Measurements from ENCODE around the gene GATC.

The GATC gene

DNA sequence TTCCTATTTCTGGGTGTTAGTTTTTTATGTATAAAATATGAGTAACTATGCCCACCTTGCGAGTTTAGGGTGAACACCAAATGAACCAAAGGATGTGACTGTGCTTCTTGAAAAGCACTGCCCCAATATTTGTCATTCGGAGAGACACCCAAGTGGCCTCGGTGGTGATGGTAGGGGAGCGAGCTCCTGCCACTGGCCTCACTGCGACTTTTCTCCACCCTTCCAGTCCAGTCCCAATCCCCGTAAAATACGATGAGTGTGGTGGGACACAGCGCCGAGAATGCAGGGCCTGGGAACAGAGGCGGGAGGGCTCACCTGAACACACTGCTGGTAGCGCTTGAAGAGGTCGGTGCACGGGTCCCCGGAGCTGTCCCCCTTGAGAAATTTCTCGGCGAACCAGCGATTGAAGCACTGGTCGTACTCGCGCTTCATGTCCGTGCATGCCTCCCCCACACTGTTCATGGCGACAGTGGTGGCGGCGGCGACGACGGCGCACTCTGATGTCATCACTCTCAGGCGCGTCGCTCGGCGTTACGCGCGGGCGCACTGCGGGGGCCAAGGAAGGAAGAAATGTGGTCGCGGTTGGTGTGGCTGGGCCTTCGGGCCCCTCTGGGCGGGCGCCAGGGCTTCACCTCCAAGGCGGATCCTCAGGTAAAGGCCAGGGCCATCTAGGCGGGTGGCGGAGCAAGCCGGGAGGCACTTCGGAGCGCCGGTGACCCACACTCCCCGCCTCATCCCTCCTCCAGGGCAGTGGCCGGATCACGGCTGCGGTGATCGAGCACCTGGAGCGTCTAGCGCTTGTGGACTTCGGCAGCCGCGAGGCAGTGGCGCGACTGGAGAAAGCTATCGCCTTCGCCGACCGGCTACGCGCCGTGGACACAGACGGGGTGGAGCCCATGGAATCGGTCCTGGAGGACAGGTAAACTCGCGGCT is at the start of gene GATC, which contains the start of gene TRIAP1:
Gene GATC, plus strand, starts transcription at position 534 of the 933 bp plus-strand sequence. Its CDS starts 37 bp downstream, at position 571.
Gene TRIAP1, minus strand, starts transcription at position 474 of the 933 bp plus-strand sequence. Its CDS starts 12 bp downstream, at position 462.
- CTCF ChIA-PET, result interaction anchor here (0.8 to 2.3 kb wide), 3 partner anchors 11 to 22 kb away, joined by 3 to 9 read pairs (median 6); no protein-coding TSS in a partner anchor

DNA sequence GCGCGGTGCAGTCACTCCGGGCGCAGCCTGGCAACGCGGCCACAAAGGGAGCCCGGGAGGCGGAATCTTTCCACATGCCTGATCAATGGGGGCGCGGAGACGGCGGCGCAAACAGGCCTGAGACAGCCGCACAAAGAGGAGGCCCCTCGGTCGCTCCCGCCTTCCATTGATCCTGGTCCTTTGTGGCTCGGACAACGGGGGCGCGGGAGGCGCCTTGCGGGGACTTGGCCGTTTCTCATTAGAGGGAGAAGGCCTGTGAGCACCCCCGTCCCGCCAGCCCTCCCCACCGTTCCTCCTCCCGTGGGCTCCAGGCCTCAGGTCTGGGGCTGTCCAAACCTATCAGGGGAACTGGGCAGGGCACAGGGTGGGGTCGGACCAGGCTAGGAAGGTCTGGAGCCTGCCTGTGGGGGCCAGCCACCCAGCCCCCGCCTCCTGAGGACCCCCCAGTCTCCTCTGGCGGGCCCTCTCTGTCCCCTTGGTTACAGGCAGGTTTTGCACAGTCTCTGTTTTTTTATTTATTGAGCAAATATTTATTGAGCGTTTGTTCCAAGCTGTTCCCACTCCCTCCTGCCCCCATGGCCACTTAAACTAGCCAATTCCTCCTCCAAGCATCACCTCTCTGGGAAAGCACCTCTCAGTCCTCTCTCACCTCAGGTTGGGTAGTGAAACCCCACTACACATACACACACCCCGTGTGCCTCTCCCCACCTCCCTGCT is 48.3 kb upstream of the GATC start:
- ChIA-PET POLR2A (no interaction called here), CTCF (no interaction called here)
- no peak for TF ChIP-seq CTCF (IDR thresholded peaks at IDR 0.05; ENCODE audit: control extremely low read depth, extremely low read depth, low read depth, missing control alignments)
- no peak for DNase-seq (ENCODE audit: extremely low spot score)

More for the DNA sequence above, at the start of gene GATC, which contains the start of gene TRIAP1:
- TF ChIP-seq CTCF (IDR thresholded peaks at IDR 0.05; ENCODE audit: control extremely low read depth, extremely low read depth, low read depth, missing control alignments), result no peak
- POLR2A ChIA-PET, result no interaction called here
- peak; percentile 90 for DNase-seq (ENCODE audit: extremely low spot score)

GRCh38 chr12:120399531-120399930 is 46.7 kb upstream of the GATC start:
- no peak for TF ChIP-seq CTCF (IDR thresholded peaks at IDR 0.05; ENCODE audit: control extremely low read depth, extremely low read depth, low read depth, missing control alignments)
- ChIA-PET CTCF (interaction anchor here (1.3 kb wide), 1 partner anchor 30 kb away, joined by 3 read pairs; no protein-coding TSS in a partner anchor), POLR2A (no interaction called here)
- DNase-seq (ENCODE audit: extremely low spot score), result peak; percentile 35

GRCh38 chr12:120402217-120402616 is 44.0 kb upstream of the GATC start:
- DNase-seq (ENCODE audit: extremely low spot score), result no peak
- CTCF ChIA-PET, result interaction anchor here (1.3 to 1.8 kb wide), 2 partner anchors 19 to 31 kb away, joined by 4 read pairs; no protein-coding TSS in a partner anchor
- TF ChIP-seq CTCF (IDR thresholded peaks at IDR 0.05; ENCODE audit: control extremely low read depth, extremely low read depth, low read depth, missing control alignments), result no peak
- POLR2A ChIA-PET, result no interaction called here

- no peak for TF ChIP-seq CTCF (IDR thresholded peaks at IDR 0.05; ENCODE audit: control extremely low read depth, extremely low read depth, low read depth, missing control alignments)
- CTCF ChIA-PET, result interaction anchor here (1.1 to 1.8 kb wide), 2 partner anchors 16 to 32 kb away, joined by 3 to 4 read pairs; no protein-coding TSS in a partner anchor
- POLR2A ChIA-PET, result no interaction called here
- no peak for DNase-seq (ENCODE audit: extremely low spot score)
These were observed 42.4 kb upstream of the GATC start for GRCh38 chr12:120403869-120404268.

GRCh38 chr12:120404271-120404670 is 42.0 kb upstream of the GATC start:
- no peak for DNase-seq (ENCODE audit: extremely low spot score)
- ChIA-PET CTCF (interaction anchor here (1.1 to 1.8 kb wide), 2 partner anchors 16 to 33 kb away, joined by 3 to 4 read pairs; no protein-coding TSS in a partner anchor), POLR2A (no interaction called here)
- no peak for TF ChIP-seq CTCF (IDR thresholded peaks at IDR 0.05; ENCODE audit: control extremely low read depth, extremely low read depth, low read depth, missing control alignments)
